Gastroesophageal sphincter (tissue), 3 donors: ENCODE measurements around the gene LETM1.

Source experiments
- EP300 ChIP-seq: sonication (generic); formaldehyde crosslinking; IDR thresholded peaks from one replicate; pipeline ENCODE4 v1.6.1; 2017; ENCODE audit warnings: antibody characterized with exemption, mild to moderate bottlenecking
- POLR2A ChIP-seq, 2 donors: fragments of 450-650 bp; IDR thresholded peaks; one replicate each; pipeline ENCODE4 v1.6.1; 2017; ENCODE audit warnings: antibody characterized with exemption in 2 of 2, mild to moderate bottlenecking in 2 of 2, moderate library complexity in 1 of 2
- TF ChIP-seq, protein P1 (sequence below), 4 experiments: fragments of 200-600 bp in 2 of 4; fragments of 450-650 bp in 2 of 4; sonication (generic) in 1 of 4; IDR thresholded peaks; one replicate each; pipeline ENCODE4 v1.5.1; 2017 to 2019; ENCODE audit warnings: antibody characterized with exemption in 4 of 4, mild to moderate bottlenecking in 2 of 4, moderate library complexity in 2 of 4

DNA sequence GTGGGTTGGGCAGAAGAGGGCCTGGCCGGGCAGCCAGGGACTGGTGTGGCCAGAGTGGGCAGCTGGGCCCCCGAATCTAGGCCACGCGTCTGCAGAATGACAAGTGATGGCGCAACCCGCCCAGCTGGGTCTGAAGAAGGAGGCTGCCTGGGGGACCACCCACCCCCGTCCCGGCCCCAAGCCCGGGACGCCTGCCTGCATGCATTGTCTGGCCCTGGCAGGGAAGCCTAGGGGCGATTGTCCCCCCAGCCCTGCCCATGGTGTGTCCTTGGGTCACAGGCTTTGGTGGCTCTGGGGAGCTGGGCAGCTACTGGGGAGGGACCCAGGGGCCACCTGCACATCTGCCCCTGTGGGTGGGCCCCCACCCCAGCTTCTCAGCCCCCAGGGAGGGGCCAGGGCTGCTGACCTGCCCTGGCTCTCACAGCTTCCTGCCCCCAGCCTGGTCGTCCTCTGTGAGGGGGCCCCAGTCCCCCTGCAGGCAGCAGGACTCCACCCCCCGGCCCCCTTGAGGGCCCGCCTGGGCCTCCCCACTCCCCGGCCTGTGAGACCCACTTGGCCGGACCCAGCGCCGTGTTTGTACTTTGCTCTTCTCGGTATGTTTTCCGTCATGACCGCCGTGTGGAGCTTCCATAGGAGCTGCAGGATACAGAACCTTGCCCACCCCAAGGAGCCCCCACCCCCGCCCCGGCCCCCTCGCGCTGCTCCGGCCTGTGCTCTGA lies 57.9 kb downstream of the LETM1 start:
- no peak for TF ChIP-seq POLR2A (IDR thresholded peaks at IDR 0.05)
- TF ChIP-seq, protein P1, sequence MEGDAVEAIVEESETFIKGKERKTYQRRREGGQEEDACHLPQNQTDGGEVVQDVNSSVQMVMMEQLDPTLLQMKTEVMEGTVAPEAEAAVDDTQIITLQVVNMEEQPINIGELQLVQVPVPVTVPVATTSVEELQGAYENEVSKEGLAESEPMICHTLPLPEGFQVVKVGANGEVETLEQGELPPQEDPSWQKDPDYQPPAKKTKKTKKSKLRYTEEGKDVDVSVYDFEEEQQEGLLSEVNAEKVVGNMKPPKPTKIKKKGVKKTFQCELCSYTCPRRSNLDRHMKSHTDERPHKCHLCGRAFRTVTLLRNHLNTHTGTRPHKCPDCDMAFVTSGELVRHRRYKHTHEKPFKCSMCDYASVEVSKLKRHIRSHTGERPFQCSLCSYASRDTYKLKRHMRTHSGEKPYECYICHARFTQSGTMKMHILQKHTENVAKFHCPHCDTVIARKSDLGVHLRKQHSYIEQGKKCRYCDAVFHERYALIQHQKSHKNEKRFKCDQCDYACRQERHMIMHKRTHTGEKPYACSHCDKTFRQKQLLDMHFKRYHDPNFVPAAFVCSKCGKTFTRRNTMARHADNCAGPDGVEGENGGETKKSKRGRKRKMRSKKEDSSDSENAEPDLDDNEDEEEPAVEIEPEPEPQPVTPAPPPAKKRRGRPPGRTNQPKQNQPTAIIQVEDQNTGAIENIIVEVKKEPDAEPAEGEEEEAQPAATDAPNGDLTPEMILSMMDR (IDR thresholded peaks at IDR 0.05), result no peak
- TF ChIP-seq EP300, result no peak
